Osteocyte (in vitro differentiated cells): ENCODE measurements around the gene CNTNAP2. TPM values are rescaled to one million over a fixed set of nuclear protein-coding genes. Genes with fewer than 3 reads are reported as not detected.

ENCODE experiments used
- DNase-seq: peaks from one replicate; pipeline ENCODE4 v3.0.0; 2021; ENCODE audit warnings: mixed read lengths; ENCODE audit not compliant: unreplicated experiment; ENCODE audit errors: extremely low spot score
- H3K27ac Mint-ChIP-seq: one replicate; pipeline ENCODE4 v1.8.0; 2021; ENCODE audit warnings: mild to moderate bottlenecking, mixed read lengths; ENCODE audit not compliant: unreplicated experiment
- H3K27me3 Mint-ChIP-seq: one replicate; pipeline ENCODE4 v1.8.0; 2021; ENCODE audit warnings: mixed read lengths; ENCODE audit not compliant: unreplicated experiment
- H3K36me3 Mint-ChIP-seq: one replicate; pipeline ENCODE4 v1.8.0; 2021; ENCODE audit warnings: mixed read lengths; ENCODE audit not compliant: unreplicated experiment
- H3K4me1 Mint-ChIP-seq: one replicate; pipeline ENCODE4 v1.8.0; 2021; ENCODE audit warnings: mixed read lengths; ENCODE audit not compliant: unreplicated experiment
- H3K4me3 Mint-ChIP-seq: one replicate; pipeline ENCODE4 v1.8.0; 2021; ENCODE audit warnings: mild to moderate bottlenecking, moderate library complexity, mixed read lengths; ENCODE audit not compliant: unreplicated experiment
- H3K9me3 Mint-ChIP-seq: one replicate; pipeline ENCODE4 v1.8.0; 2021; ENCODE audit warnings: mixed read lengths; ENCODE audit not compliant: unreplicated experiment
- CTCF ChIP-seq: fragments of 200-600 bp; sonication (generic); IDR thresholded peaks from 2 replicates; pipeline ENCODE4 v1.5.0; 2021; ENCODE audit warnings: antibody characterized with exemption, mild to moderate bottlenecking, moderate library complexity
- total RNA-seq: library from RNA; stranded (reverse); gene quantifications from 2 replicates; pipeline ENCODE4 v1.2.1, GENCODE V29; 2021

CNTNAP2 gene
- total RNA-seq, 1 donor from 2014 or later, result 1.4 TPM

GRCh38 chr7:147519062-147519461, 1402.5 kb downstream of the CNTNAP2 start:
- Mint-ChIP-seq H3K27ac (no peak overlapping the region), H3K36me3 (no peaks in the 10 kb centered on the region), H3K9me3 (no peaks in the 10 kb centered on the region), H3K4me1 (peaks cover 5% of the 10 kb centered on the region), H3K4me3 (no peak overlapping the region), H3K27me3 (no peaks in the 10 kb centered on the region)
- DNase-seq, result no peak
- no peak for TF ChIP-seq CTCF

- no peaks in the 10 kb centered on the region for H3K27me3 Mint-ChIP-seq
- no peaks in the 10 kb centered on the region for H3K36me3 Mint-ChIP-seq
- peaks cover 24% of the 10 kb centered on the region for H3K4me1 Mint-ChIP-seq
- no peak overlapping the region for H3K27ac Mint-ChIP-seq
- peaks cover 6% of the 10 kb centered on the region for H3K9me3 Mint-ChIP-seq
- DNase-seq, result no peak
- H3K4me3 Mint-ChIP-seq, result no peak overlapping the region
- TF ChIP-seq CTCF, result no peak
Measured at GRCh38 chr7:147523056-147523455, 1406.5 kb downstream of the CNTNAP2 start.

GRCh38 chr7:147524726-147525250, 1408.2 kb downstream of the CNTNAP2 start:
- Mint-ChIP-seq H3K36me3 (no peaks in the 10 kb centered on the region), H3K27me3 (no peaks in the 10 kb centered on the region), H3K9me3 (peaks cover 6% of the 10 kb centered on the region), H3K4me1 (peaks cover 19% of the 10 kb centered on the region), H3K4me3 (no peak overlapping the region), H3K27ac (no peak overlapping the region)
- no peak for TF ChIP-seq CTCF
- DNase-seq, result no peak

- no peak for DNase-seq
- Mint-ChIP-seq H3K27me3 (no peaks in the 10 kb centered on the region), H3K4me3 (no peak overlapping the region), H3K4me1 (peaks cover 19% of the 10 kb centered on the region), H3K27ac (no peak overlapping the region), H3K9me3 (peaks cover 6% of the 10 kb centered on the region), H3K36me3 (no peaks in the 10 kb centered on the region)
- TF ChIP-seq CTCF, result no peak
Measured at GRCh38 chr7:147525325-147525724, 1408.7 kb downstream of the CNTNAP2 start.

- Mint-ChIP-seq H3K27ac (peak overlapping the region; percentile 68), H3K36me3 (no peaks in the 10 kb centered on the region), H3K4me1 (peaks cover 28% of the 10 kb centered on the region), H3K9me3 (no peaks in the 10 kb centered on the region), H3K27me3 (no peaks in the 10 kb centered on the region), H3K4me3 (no peak overlapping the region)
- DNase-seq, result no peak
- TF ChIP-seq CTCF, result no peak
Measured at GRCh38 chr7:147535701-147536111, 1419.1 kb downstream of the CNTNAP2 start.
